ENCODE data around the gene PRICKLE1.
A peak's percentile ranks its signal among the peaks of the same experiment; 100 is the strongest.

PRICKLE1 gene

DNA sequence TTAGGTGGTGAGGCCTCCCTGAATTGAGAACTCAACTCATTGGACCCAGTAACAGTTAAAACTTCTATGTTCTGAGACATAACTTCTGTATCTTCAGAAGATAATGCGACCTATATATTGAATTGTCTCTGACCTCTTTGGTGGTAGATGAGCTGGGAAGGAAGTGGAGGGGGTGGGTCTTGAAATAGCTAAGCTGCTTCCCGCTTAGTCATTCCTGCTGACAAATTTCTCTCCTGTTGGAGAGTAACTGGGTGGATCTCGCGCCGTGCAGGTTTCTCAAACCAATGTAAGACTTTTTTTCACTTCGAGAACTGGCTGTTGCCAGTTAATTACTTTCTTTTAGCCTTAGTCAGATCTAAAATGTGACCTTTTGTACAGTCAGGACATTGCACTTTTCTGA lies 162.8 kb downstream of the PRICKLE1 start:
- TF ChIP-seq, protein P1, sequence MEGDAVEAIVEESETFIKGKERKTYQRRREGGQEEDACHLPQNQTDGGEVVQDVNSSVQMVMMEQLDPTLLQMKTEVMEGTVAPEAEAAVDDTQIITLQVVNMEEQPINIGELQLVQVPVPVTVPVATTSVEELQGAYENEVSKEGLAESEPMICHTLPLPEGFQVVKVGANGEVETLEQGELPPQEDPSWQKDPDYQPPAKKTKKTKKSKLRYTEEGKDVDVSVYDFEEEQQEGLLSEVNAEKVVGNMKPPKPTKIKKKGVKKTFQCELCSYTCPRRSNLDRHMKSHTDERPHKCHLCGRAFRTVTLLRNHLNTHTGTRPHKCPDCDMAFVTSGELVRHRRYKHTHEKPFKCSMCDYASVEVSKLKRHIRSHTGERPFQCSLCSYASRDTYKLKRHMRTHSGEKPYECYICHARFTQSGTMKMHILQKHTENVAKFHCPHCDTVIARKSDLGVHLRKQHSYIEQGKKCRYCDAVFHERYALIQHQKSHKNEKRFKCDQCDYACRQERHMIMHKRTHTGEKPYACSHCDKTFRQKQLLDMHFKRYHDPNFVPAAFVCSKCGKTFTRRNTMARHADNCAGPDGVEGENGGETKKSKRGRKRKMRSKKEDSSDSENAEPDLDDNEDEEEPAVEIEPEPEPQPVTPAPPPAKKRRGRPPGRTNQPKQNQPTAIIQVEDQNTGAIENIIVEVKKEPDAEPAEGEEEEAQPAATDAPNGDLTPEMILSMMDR (IDR thresholded peaks at IDR 0.05; ENCODE audit: borderline replicate concordance, control extremely low read depth, extremely low read depth, insufficient read depth, missing control alignments): no peak
- in situ Hi-C loops (cut with MboI; ENCODE audit: low sequenced_read_pairs, unreplicated experiment): no loop called here
- no peak for DNase-seq (ENCODE audit: low spot score)

DNA sequence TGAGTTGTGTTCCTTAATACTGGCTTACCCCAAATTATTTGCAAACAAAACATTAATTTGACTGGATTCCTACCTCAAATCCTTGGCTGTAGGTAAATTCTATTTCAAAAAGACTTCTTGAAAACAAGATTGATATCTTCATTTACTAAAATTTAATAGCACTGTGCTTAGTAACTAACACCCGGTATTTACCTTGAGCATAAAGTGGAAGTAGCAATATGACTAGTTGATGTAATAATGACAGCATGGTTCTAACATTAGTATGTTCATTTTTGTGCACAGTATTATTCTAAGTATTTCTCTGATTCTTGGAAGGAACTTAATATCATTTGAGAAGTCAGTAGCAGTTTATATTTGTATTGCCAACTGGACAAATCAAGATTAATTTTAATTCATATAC lies 166.8 kb downstream of the PRICKLE1 start:
- DNase-seq (ENCODE audit: low spot score): peak; percentile 28
- in situ Hi-C loops (cut with MboI; ENCODE audit: low sequenced_read_pairs, unreplicated experiment): no loop called here
- TF ChIP-seq, protein P1 (IDR thresholded peaks at IDR 0.05; ENCODE audit: borderline replicate concordance, control extremely low read depth, extremely low read depth, insufficient read depth, missing control alignments): no peak

GRCh38 chr12:42421844-42422779 lies 167.4 kb downstream of the PRICKLE1 start:
- in situ Hi-C loops (cut with MboI; ENCODE audit: low sequenced_read_pairs, unreplicated experiment): no loop called here
- TF ChIP-seq, protein P1 (IDR thresholded peaks at IDR 0.05; ENCODE audit: borderline replicate concordance, control extremely low read depth, extremely low read depth, insufficient read depth, missing control alignments): no peak
- DNase-seq (ENCODE audit: low spot score): peak; percentile 51

DNA sequence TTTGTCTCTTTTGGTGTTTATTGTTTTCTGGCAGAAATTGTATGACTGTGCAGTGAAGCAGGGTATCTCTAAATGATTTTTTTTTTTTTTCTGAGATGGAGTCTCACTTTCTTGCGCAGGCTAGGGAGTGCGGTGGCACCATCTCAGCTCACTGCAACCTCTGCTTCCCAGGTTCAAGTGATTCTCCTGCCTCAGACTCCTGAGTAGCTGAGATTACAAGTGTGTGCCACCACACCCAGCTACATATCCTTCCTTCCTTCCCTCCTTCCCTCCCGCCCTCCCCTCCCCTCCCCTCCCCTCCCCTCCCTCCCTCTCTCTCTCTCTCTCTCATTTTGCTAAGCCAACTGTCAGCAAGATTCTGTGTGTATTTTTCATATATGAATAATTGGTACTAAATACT lies 169.2 kb downstream of the PRICKLE1 start:
- DNase-seq (ENCODE audit: low spot score): no peak
- in situ Hi-C loops (cut with MboI; ENCODE audit: low sequenced_read_pairs, unreplicated experiment): no loop called here
- TF ChIP-seq, protein P1 (IDR thresholded peaks at IDR 0.05; ENCODE audit: borderline replicate concordance, control extremely low read depth, extremely low read depth, insufficient read depth, missing control alignments): no peak

GRCh38 chr12:42410340-42410739 lies 179.2 kb downstream of the PRICKLE1 start:
- in situ Hi-C loops (cut with MboI; ENCODE audit: low sequenced_read_pairs, unreplicated experiment): no loop called here
- DNase-seq (ENCODE audit: low spot score): no peak
- TF ChIP-seq, protein P1 (IDR thresholded peaks at IDR 0.05; ENCODE audit: borderline replicate concordance, control extremely low read depth, extremely low read depth, insufficient read depth, missing control alignments): no peak

DNA sequence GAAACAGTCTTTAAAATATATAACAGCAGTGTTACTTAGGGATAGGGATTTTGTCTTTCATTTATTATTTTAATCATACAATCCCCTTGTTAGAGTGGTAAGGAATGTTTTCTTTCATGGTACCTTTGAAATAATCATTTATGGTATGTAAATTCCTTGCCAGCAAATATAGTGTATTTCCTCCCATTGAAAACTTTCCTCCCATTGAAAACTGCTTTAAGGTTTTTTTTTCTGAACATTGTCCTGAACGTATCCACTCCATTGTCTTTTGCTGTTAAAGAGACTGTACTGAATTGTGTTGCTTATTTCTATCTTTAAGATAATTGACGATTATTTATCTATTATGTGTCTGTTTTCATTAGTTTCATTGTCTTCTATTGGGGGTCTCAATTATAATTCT lies 180.1 kb downstream of the PRICKLE1 start:
- in situ Hi-C loops (cut with MboI; ENCODE audit: low sequenced_read_pairs, unreplicated experiment): no loop called here
- TF ChIP-seq, protein P1 (IDR thresholded peaks at IDR 0.05; ENCODE audit: borderline replicate concordance, control extremely low read depth, extremely low read depth, insufficient read depth, missing control alignments): no peak
- DNase-seq (ENCODE audit: low spot score): no peak
